ENCODE results near the gene GUCA2A. TPM values are rescaled to one million over a fixed set of nuclear protein-coding genes. Genes with fewer than 3 reads are reported as not detected.

Gene GUCA2A
- polyA plus RNA-seq, 3 donors, result not detected

DNA sequence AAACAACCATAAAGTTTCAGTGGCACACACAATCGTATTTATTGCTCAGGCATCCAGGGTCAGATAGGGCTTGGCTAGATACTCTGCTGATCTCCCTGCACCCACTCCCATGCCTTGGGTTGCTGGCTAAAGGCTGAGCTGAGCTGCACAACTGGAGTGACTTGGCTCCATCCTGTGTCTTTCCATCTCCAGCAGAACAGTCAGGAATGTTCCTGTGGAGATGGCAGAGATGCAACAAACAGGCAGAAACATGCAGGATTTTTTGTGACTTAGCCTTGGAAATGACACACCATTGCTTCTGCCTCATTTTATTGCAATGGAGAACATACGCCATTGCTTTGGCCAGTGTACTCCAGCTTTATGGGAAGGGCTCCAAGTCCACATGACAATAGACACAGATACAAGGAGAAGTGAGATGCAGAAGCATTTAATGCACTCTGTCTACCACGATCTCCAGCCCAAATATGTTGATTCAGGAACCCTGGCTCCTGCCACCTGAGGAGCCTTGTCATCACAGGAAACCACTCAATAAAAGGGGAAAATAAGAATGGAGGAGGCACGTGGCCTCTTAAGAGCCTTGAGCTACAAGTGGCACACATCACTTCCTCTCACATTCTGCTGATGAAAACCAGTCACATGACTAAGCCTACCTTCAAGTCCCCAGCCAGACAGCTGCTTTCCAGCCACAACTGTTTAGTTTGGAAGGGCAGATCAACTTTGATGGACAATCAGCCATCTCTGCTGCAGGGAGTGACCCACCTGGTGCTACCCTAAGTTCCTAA is 21.5 kb downstream of the GUCA2A start:
- Histone ChIP-seq H3K27me3 (ENCODE audit: control insufficient read depth in 2 of 2, insufficient read depth in 2 of 2, low read length in 2 of 2) (no peaks in the 10 kb centered on the region), H3K27ac (ENCODE audit: low read depth in 1 of 2, low read length in 2 of 2) (no peak overlapping the region), H3K4me1 (ENCODE audit: control insufficient read depth in 1 of 2, insufficient read depth in 2 of 2, low read length in 2 of 2) (peaks cover 6 to 7% of the 10 kb centered on the region in 2 donors), H3K4me2 (replicated peaks; ENCODE audit: extremely low read depth, low read length, poor library complexity, severe bottlenecking) (no peak overlapping the region), H3K9ac (ENCODE audit: insufficient read depth, low read length, poor library complexity, severe bottlenecking) (no peak overlapping the region), H3K9me3 (replicated peaks in 1 of 2; ENCODE audit: control insufficient read depth in 1 of 2, insufficient read depth in 1 of 2, low read length in 2 of 2) (no peaks in the 10 kb centered on the region), H3K36me3 (replicated peaks in 1 of 2; ENCODE audit: control insufficient read depth in 1 of 2, insufficient read depth in 2 of 2, low read length in 2 of 2) (no peaks in the 10 kb centered on the region), H3K79me2 (ENCODE audit: insufficient read depth, low read length) (no peaks in the 10 kb centered on the region), H3K4me3 (replicated peaks in 1 of 3; ENCODE audit: low read depth in 2 of 3, low read length in 3 of 3) (no peak overlapping the region), H2AFZ (ENCODE audit: insufficient read depth, low read depth, low read length, poor library complexity, severe bottlenecking) (no peak overlapping the region), H4K20me1 (ENCODE audit: insufficient read depth, low read length) (no peaks in the 10 kb centered on the region)
- Mint-ChIP-seq H3K27ac (no peak overlapping the region), H3K4me3 (no peak overlapping the region), H3K9me3 (peaks cover 0 to 5% (median 0%) of the 10 kb centered on the region in 7 donors), H3K4me1 (peaks cover 5% of the 10 kb centered on the region), H3K36me3 (no peaks in the 10 kb centered on the region), H3K27me3 (ENCODE audit: low read depth in 3 of 3) (peaks cover 7 to 18% (median 10%) of the 10 kb centered on the region in 3 donors)
- peak in 1 of 3 donors; percentile 35 for DNase-seq
- intact Hi-C loops (cut with micrococcal nuclease), result no loop called here
- TF ChIP-seq, protein P1, sequence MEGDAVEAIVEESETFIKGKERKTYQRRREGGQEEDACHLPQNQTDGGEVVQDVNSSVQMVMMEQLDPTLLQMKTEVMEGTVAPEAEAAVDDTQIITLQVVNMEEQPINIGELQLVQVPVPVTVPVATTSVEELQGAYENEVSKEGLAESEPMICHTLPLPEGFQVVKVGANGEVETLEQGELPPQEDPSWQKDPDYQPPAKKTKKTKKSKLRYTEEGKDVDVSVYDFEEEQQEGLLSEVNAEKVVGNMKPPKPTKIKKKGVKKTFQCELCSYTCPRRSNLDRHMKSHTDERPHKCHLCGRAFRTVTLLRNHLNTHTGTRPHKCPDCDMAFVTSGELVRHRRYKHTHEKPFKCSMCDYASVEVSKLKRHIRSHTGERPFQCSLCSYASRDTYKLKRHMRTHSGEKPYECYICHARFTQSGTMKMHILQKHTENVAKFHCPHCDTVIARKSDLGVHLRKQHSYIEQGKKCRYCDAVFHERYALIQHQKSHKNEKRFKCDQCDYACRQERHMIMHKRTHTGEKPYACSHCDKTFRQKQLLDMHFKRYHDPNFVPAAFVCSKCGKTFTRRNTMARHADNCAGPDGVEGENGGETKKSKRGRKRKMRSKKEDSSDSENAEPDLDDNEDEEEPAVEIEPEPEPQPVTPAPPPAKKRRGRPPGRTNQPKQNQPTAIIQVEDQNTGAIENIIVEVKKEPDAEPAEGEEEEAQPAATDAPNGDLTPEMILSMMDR (IDR thresholded peaks at IDR 0.05), result no peak
- WGBS (ENCODE audit: insufficient coverage), result 100% methylated on average over 1 of the region's 4 CpGs

DNA sequence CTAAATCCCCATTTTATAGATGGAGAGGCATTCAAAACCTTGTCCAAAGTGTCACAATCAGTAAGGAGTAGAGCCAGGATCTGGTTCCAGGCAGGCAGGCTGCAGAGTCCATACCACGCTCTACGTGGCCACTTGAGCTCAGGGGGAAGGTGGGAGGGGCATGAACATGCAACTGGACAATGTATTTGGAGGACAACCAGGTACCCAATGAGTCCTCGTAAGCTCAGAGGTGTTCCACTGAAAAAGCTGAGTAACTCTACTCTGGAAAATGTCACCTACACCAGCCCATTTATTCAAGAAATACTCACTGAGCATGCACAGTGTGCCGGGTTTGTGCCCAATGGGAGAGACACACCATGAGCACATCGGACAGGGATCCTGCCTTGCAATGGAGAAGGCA is 22.6 kb downstream of the GUCA2A start:
- Histone ChIP-seq H3K27me3 (ENCODE audit: control insufficient read depth in 2 of 2, insufficient read depth in 2 of 2, low read length in 2 of 2) (no peaks in the 10 kb centered on the region), H3K4me2 (replicated peaks; ENCODE audit: extremely low read depth, low read length, poor library complexity, severe bottlenecking) (no peak overlapping the region), H3K27ac (ENCODE audit: low read depth in 1 of 2, low read length in 2 of 2) (no peak overlapping the region), H3K4me1 (ENCODE audit: control insufficient read depth in 1 of 2, insufficient read depth in 2 of 2, low read length in 2 of 2) (peaks cover 6 to 7% of the 10 kb centered on the region in 2 donors), H3K79me2 (ENCODE audit: insufficient read depth, low read length) (no peaks in the 10 kb centered on the region), H3K4me3 (replicated peaks in 1 of 3; ENCODE audit: low read depth in 2 of 3, low read length in 3 of 3) (no peak overlapping the region), H2AFZ (ENCODE audit: insufficient read depth, low read depth, low read length, poor library complexity, severe bottlenecking) (no peak overlapping the region), H3K36me3 (replicated peaks in 1 of 2; ENCODE audit: control insufficient read depth in 1 of 2, insufficient read depth in 2 of 2, low read length in 2 of 2) (no peaks in the 10 kb centered on the region), H3K9ac (ENCODE audit: insufficient read depth, low read length, poor library complexity, severe bottlenecking) (no peak overlapping the region), H3K9me3 (replicated peaks in 1 of 2; ENCODE audit: control insufficient read depth in 1 of 2, insufficient read depth in 1 of 2, low read length in 2 of 2) (no peaks in the 10 kb centered on the region), H4K20me1 (ENCODE audit: insufficient read depth, low read length) (no peaks in the 10 kb centered on the region)
- Mint-ChIP-seq H3K27me3 (ENCODE audit: low read depth in 3 of 3) (peaks cover 7 to 18% (median 10%) of the 10 kb centered on the region in 3 donors), H3K36me3 (no peaks in the 10 kb centered on the region), H3K9me3 (peaks cover 0 to 5% (median 0%) of the 10 kb centered on the region in 7 donors), H3K4me1 (peaks cover 5% of the 10 kb centered on the region), H3K4me3 (no peak overlapping the region), H3K27ac (no peak overlapping the region)
- 95% methylated on average over 4 of the region's 5 CpGs for WGBS (ENCODE audit: insufficient coverage)
- DNase-seq, result no peak
- intact Hi-C loops (cut with micrococcal nuclease), result no loop called here
- TF ChIP-seq, protein P1 (IDR thresholded peaks at IDR 0.05), result no peak
